Endothelial cell of umbilical vein (primary cell): ENCODE results near the gene ACIN1. TPM values are rescaled to one million over a fixed set of nuclear protein-coding genes. Genes with fewer than 3 reads are reported as not detected.

Experiments used
- BruUV-seq: library from RNA; stranded (reverse); fragments of 400-500 nt; replicated peaks from 2 replicates; lab custom pipeline; 2021; lab: Mats Ljungman, UMichigan
- CTCF ChIA-PET: fragments of 300-600, 350-600 bp; sonication (Branson Sonifier 250); formaldehyde crosslinking; loops from one replicate; lab custom pipeline; 2021; ENCODE audit warnings: antibody characterized with exemption, inconsistent platforms; lab: Charles Lee
- POLR2A ChIA-PET: fragments of 300-600, 350-600 bp; sonication (Branson Sonifier 250); formaldehyde crosslinking; loops from one replicate; lab custom pipeline; 2021; ENCODE audit warnings: antibody characterized with exemption, inconsistent platforms; lab: Charles Lee
- DNase-seq: peaks from one replicate; pipeline ENCODE4 v3.0.0-alpha.2; 2011; ENCODE audit warnings: low read depth, low spot score
- FAIRE-seq: peaks from 2 replicates; lab custom pipeline; 2011; peaks lifted over from hg19 to GRCh38; lab: Jason Lieb, UNC
- H2AFZ ChIP-seq: 2 replicates; pipeline ENCODE4 v1.6.0; 2012; ENCODE audit warnings: low read depth, low read length, control low read depth, inconsistent platforms
- H3K27ac ChIP-seq: 2 replicates; pipeline ENCODE4 v1.5.1; 2011; ENCODE audit warnings: low read depth, mild to moderate bottlenecking, control low read depth, low read length, moderate library complexity; ENCODE audit not compliant: insufficient read depth
- H3K27me3 ChIP-seq, 2 experiments: 2 replicates each; pipeline versions ENCODE4 v1.6.0 to v1.6.1; 2011; ENCODE audit warnings: low read length in 2 of 2, mixed read lengths in 1 of 2; ENCODE audit not compliant: control insufficient read depth in 2 of 2, insufficient read depth in 2 of 2
- H3K36me3 ChIP-seq, 2 experiments: 2 replicates in 1 of 2; 3 replicates in 1 of 2; pipeline ENCODE4 v1.5.1; 2011; ENCODE audit warnings: low read length in 2 of 2, mild to moderate bottlenecking in 1 of 2, moderate library complexity in 1 of 2; ENCODE audit not compliant: control insufficient read depth in 2 of 2, insufficient read depth in 2 of 2; ENCODE audit errors: extremely low read depth in 1 of 2
- H3K4me1 ChIP-seq: 3 replicates; pipeline ENCODE4 v1.5.1; 2011; ENCODE audit warnings: mild to moderate bottlenecking, low read length; ENCODE audit not compliant: control insufficient read depth, insufficient read depth; ENCODE audit errors: extremely low read depth
- H3K4me2 ChIP-seq: 2 replicates; pipeline ENCODE4 v1.6.1; 2011; ENCODE audit warnings: low read length, control low read depth, mixed read lengths; ENCODE audit not compliant: insufficient read depth
- H3K4me3 ChIP-seq, 3 experiments: fragments of 200-600 bp in 1 of 3; sonication (generic), shearing (Covaris generic) in 1 of 3; replicated peaks in 1 of 3; 2 replicates each; pipeline ENCODE4 v1.5.1; 2011 to 2016; ENCODE audit warnings: control low read depth in 3 of 3, low read length in 3 of 3, mild to moderate bottlenecking in 2 of 3, inconsistent platforms in 1 of 3, low read depth in 1 of 3, moderate library complexity in 1 of 3; ENCODE audit not compliant: insufficient read depth in 1 of 3
- H3K79me2 ChIP-seq: 2 replicates; pipeline ENCODE4 v1.6.0; 2012; ENCODE audit warnings: low read length, inconsistent platforms; ENCODE audit not compliant: control insufficient read depth, insufficient read depth
- H3K9ac ChIP-seq: replicated peaks from 2 replicates; pipeline ENCODE3; 2011; ENCODE audit warnings: low read length, control low read depth; ENCODE audit not compliant: insufficient read depth; ENCODE audit errors: extremely low read depth
- H3K9me1 ChIP-seq: replicated peaks from 3 replicates; pipeline ENCODE4 v1.6.0; 2011; ENCODE audit warnings: mild to moderate bottlenecking, low read length; ENCODE audit not compliant: control insufficient read depth, insufficient read depth; ENCODE audit errors: extremely low read depth
- H3K9me3 ChIP-seq: replicated peaks from 2 replicates; pipeline ENCODE4 v1.5.1; 2012; ENCODE audit warnings: low read length, inconsistent platforms; ENCODE audit not compliant: control insufficient read depth, insufficient read depth
- H4K20me1 ChIP-seq: replicated peaks from 2 replicates; pipeline ENCODE3; 2011; ENCODE audit warnings: mild to moderate bottlenecking, low read length; ENCODE audit not compliant: control insufficient read depth, insufficient read depth; ENCODE audit errors: extremely low read depth
- EZH2 ChIP-seq: IDR thresholded peaks from 2 replicates; pipeline ENCODE4 v1.6.1; 2012; ENCODE audit warnings: borderline replicate concordance, low read depth, mild to moderate bottlenecking, moderate library complexity, low read length, inconsistent platforms; ENCODE audit not compliant: severe bottlenecking
- FOS ChIP-seq: IDR thresholded peaks from 2 replicates; pipeline ENCODE4 v1.6.1; 2011; ENCODE audit warnings: mild to moderate bottlenecking, low read length, moderate library complexity, borderline replicate concordance; ENCODE audit not compliant: insufficient read depth
- GATA2 ChIP-seq: IDR thresholded peaks from 2 replicates; pipeline ENCODE4 v1.7.0; 2011; ENCODE audit warnings: low read depth, mild to moderate bottlenecking, moderate library complexity, mixed read lengths, low read length; ENCODE audit not compliant: insufficient read length, insufficient read depth
- JUN ChIP-seq: IDR thresholded peaks from 2 replicates; pipeline ENCODE4 v1.6.1; 2011; ENCODE audit warnings: borderline replicate concordance, low read depth; ENCODE audit not compliant: insufficient read length, insufficient read depth
- MYC ChIP-seq: IDR thresholded peaks from one replicate; pipeline ENCODE4 v1.6.1; 2011; ENCODE audit warnings: mild to moderate bottlenecking, low read depth, low read length
- POLR2A ChIP-seq: IDR thresholded peaks from 2 replicates; pipeline ENCODE4 v1.6.1; 2012; ENCODE audit warnings: low read depth, mild to moderate bottlenecking, control low read depth, low read length
- POLR2AphosphoS5 ChIP-seq: IDR thresholded peaks from 2 replicates; pipeline ENCODE4 v1.6.1; 2012; ENCODE audit warnings: low read depth, mild to moderate bottlenecking, control low read depth, low read length, moderate library complexity; ENCODE audit not compliant: insufficient read depth
- dilution Hi-C: fragments of 300-500 bp; cut with MboI; formaldehyde crosslinking; loops from one replicate; pipeline ENCODE4 v1.15.0; 2019; ENCODE audit warnings: low sequenced_read_pairs; ENCODE audit not compliant: extremely low pct_ligation_motif_present
- intact Hi-C: fragments of 100-400 bp; cut with micrococcal nuclease; formaldehyde crosslinking; loops from one replicate; pipeline ENCODE4 v1.10.0; 2022
- polyA plus RNA-seq, 4 experiments: library from polyadenylated mRNA; depleted of rRNA in 3 of 4; stranded (reverse) in 3 of 4; unstranded in 1 of 4; fragments of >200 nt; gene quantifications; 2 replicates each; pipeline versions ENCODE4 v1.2.1 to v1.2.3, GENCODE V29; 2011 to 2012; ENCODE audit warnings: missing spikeins in 1 of 4
- total RNA-seq: library from RNA; stranded (reverse); gene quantifications from 2 replicates; pipeline ENCODE4 v1.2.3, GENCODE V29; 2021
- TF ChIP-seq, protein P1 (sequence below), 2 donors: IDR thresholded peaks; 1 replicate in 1 of 2; 2 replicates in 1 of 2; pipeline ENCODE4 v1.5.1; 2011; ENCODE audit warnings: low read length in 2 of 2, mild to moderate bottlenecking in 2 of 2, moderate library complexity in 2 of 2, control low read depth in 1 of 2, inconsistent platforms in 1 of 2, low read depth in 1 of 2; ENCODE audit not compliant: insufficient read depth in 1 of 2; ENCODE audit errors: extremely low read depth in 1 of 2
- TF ChIP-seq, protein P2 (sequence below): IDR thresholded peaks from 2 replicates; pipeline ENCODE4 v1.6.1; 2011; ENCODE audit not compliant: insufficient read depth, insufficient read length

ACIN1 gene
- total and polyA plus RNA-seq, 2 donors (not counting 3 experiments of a cell fraction or from before 2014, with no cell fraction given): 146 to 240 TPM

DNA sequence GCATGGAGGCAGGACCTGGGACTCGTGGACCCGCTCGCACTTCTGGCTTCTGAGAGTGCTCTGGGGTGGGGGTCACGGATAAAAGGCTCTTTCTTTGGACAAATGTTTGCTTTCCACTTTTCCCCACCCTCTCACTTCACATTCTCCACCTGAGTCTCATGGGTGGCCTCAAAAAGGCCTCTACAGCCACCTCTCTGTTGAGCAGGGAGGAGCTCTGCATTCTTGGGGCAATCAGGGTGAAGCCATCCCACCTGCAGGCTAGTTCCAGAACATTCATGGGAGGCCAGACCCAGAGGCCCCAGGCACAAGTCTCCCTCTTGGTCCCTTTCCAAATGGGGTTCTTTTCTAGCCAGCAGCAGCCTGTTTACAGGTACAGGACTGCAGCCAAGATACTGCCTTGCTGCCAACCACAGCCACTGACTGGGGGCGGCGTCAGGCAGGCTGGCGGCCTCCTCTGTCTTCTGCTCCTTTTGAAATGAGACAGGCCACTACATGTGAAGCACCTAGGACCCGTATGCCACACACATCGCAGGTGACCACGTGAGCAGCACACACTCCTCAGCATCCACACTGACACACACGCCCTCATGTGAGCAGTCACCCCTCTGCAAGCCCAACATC lies 42.4 kb upstream of the ACIN1 start:
- dilution Hi-C loops (no loop called here), intact Hi-C loops (no loop called here)
- Histone ChIP-seq H3K79me2 (no peaks in the 10 kb centered on the region), H4K20me1 (no peaks in the 10 kb centered on the region), H3K4me3 (no peak overlapping the region), H2AFZ (no peak overlapping the region), H3K9me3 (no peaks in the 10 kb centered on the region), H3K4me2 (no peak overlapping the region), H3K9me1 (no peaks in the 10 kb centered on the region), H3K9ac (no peak overlapping the region), H3K27me3 (no peaks in the 10 kb centered on the region), H3K27ac (no peak overlapping the region), H3K4me1 (peaks cover 8% of the 10 kb centered on the region), H3K36me3 (no peaks in the 10 kb centered on the region)
- DNase-seq (no peak), FAIRE-seq (no peak)
- CTCF ChIA-PET: interaction anchor here (0.8 to 2.4 kb wide), 4 partner anchors 16 to 49 kb away, joined by 3 to 20 read pairs (median 4); partner anchors contain the start of gene SLC7A8
- POLR2A ChIA-PET: no interaction called here
- no peak for TF ChIP-seq GATA2
- TF ChIP-seq JUN: no peak
- no peak for TF ChIP-seq POLR2AphosphoS5
- no peak for TF ChIP-seq FOS
- TF ChIP-seq POLR2A: no peak
- TF ChIP-seq EZH2: no peak
- TF ChIP-seq, protein P1, sequence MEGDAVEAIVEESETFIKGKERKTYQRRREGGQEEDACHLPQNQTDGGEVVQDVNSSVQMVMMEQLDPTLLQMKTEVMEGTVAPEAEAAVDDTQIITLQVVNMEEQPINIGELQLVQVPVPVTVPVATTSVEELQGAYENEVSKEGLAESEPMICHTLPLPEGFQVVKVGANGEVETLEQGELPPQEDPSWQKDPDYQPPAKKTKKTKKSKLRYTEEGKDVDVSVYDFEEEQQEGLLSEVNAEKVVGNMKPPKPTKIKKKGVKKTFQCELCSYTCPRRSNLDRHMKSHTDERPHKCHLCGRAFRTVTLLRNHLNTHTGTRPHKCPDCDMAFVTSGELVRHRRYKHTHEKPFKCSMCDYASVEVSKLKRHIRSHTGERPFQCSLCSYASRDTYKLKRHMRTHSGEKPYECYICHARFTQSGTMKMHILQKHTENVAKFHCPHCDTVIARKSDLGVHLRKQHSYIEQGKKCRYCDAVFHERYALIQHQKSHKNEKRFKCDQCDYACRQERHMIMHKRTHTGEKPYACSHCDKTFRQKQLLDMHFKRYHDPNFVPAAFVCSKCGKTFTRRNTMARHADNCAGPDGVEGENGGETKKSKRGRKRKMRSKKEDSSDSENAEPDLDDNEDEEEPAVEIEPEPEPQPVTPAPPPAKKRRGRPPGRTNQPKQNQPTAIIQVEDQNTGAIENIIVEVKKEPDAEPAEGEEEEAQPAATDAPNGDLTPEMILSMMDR (IDR thresholded peaks at IDR 0.05; ENCODE audit: extremely low read depth in 1 of 2, insufficient read depth in 1 of 2, low read depth in 1 of 2, low read length in 2 of 2): no peak
- TF ChIP-seq, protein P2, sequence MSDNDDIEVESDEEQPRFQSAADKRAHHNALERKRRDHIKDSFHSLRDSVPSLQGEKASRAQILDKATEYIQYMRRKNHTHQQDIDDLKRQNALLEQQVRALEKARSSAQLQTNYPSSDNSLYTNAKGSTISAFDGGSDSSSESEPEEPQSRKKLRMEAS: no peak
- TF ChIP-seq MYC: no peak
- BruUV-seq: no TSS peak
